K562 (cell line): ENCODE data around the gene POLDIP3.

Source experiments
- CBX8 ChIP-seq: fragments of 200-600 bp; sonication (generic); IDR thresholded peaks from 2 replicates; pipeline ENCODE4 v1.6.1; 2012; ENCODE audit warnings: borderline replicate concordance, mixed run types, low read depth, mild to moderate bottlenecking, moderate library complexity, mixed read lengths, low read length, control low read depth, inconsistent platforms; ENCODE audit not compliant: poor library complexity, severe bottlenecking; ENCODE audit errors: extremely low read depth
- FOXA3 ChIP-seq, 2 experiments: fragments of 450-650 bp in 1 of 2; sonication (generic) in 1 of 2; formaldehyde crosslinking; IDR thresholded peaks in 1 of 2; conservative IDR thresholded peaks in 1 of 2; 2 replicates each; pipeline versions ENCODE4 v1.4.0 to v1.8.0; 2020 to 2022; ENCODE audit warnings: mild to moderate bottlenecking in 2 of 2, missing genetic modification reagents in 1 of 2
- FOXJ2 ChIP-seq: fragments of 200-800 bp; sonication (Bioruptor generic); IDR thresholded peaks from 2 replicates; pipeline ENCODE4 v1.6.1; 2016; ENCODE audit warnings: missing genetic modification characterization, missing compliant biosample characterization
- HNRNPLL ChIP-seq: fragments of 200-400 bp; formaldehyde crosslinking; IDR thresholded peaks from 2 replicates; pipeline ENCODE4 v1.6.1; 2017; ENCODE audit warnings: low read length, low read depth, mild to moderate bottlenecking; ENCODE audit not compliant: poor library complexity, severe bottlenecking
- OTX1 ChIP-seq: fragments of 450-650 bp; formaldehyde crosslinking; IDR thresholded peaks from 2 replicates; pipeline ENCODE4 v1.4.0; 2022; ENCODE audit warnings: mild to moderate bottlenecking
- POLR2AphosphoS5 ChIP-seq: IDR thresholded peaks from 2 replicates; pipeline ENCODE4 v1.6.1; 2011; ENCODE audit warnings: mild to moderate bottlenecking, low read depth, low read length, moderate library complexity; ENCODE audit not compliant: control insufficient read depth, insufficient read depth
- RFX5 ChIP-seq: IDR thresholded peaks from 2 replicates; pipeline ENCODE4 v1.6.1; 2011; ENCODE audit warnings: low read depth, mild to moderate bottlenecking, improper control_type of control experiment, low read length
- SAFB2 ChIP-seq: fragments of 200-400 bp; formaldehyde crosslinking; IDR thresholded peaks from 2 replicates; pipeline ENCODE4 v1.6.1; 2018; ENCODE audit warnings: borderline replicate concordance, low read length, low read depth, moderate library complexity; ENCODE audit not compliant: severe bottlenecking
- SNRNP70 ChIP-seq: fragments of 200-400 bp; formaldehyde crosslinking; optimal IDR thresholded peaks from 2 replicates; pipeline ENCODE3; 2017; ENCODE audit warnings: low read depth, low read length
- TAF1 ChIP-seq: IDR thresholded peaks from 2 replicates; pipeline ENCODE4 v1.6.1; 2011; ENCODE audit warnings: mild to moderate bottlenecking, low read length, moderate library complexity; ENCODE audit not compliant: insufficient read depth, control insufficient read depth, severe bottlenecking; ENCODE audit errors: extremely low read depth
- ZFP36 ChIP-seq: fragments of 150-350 bp; IDR thresholded peaks from 2 replicates; pipeline ENCODE4 v1.6.1; 2018; ENCODE audit warnings: low read length, low read depth; ENCODE audit not compliant: partially characterized antibody
- TF ChIP-seq, protein P1 (sequence below), 3 experiments: IDR thresholded peaks in 2 of 3; conservative IDR thresholded peaks in 1 of 3; 2 replicates each; pipeline ENCODE4 v1.5.1; 2011 to 2012; ENCODE audit warnings: low read length in 3 of 3, mild to moderate bottlenecking in 3 of 3, control low read depth in 2 of 3, improper control_type of control experiment in 1 of 3, inconsistent platforms in 1 of 3, low read depth in 1 of 3, mixed read lengths in 1 of 3, moderate library complexity in 1 of 3; ENCODE audit not compliant: insufficient read depth in 2 of 3

DNA sequence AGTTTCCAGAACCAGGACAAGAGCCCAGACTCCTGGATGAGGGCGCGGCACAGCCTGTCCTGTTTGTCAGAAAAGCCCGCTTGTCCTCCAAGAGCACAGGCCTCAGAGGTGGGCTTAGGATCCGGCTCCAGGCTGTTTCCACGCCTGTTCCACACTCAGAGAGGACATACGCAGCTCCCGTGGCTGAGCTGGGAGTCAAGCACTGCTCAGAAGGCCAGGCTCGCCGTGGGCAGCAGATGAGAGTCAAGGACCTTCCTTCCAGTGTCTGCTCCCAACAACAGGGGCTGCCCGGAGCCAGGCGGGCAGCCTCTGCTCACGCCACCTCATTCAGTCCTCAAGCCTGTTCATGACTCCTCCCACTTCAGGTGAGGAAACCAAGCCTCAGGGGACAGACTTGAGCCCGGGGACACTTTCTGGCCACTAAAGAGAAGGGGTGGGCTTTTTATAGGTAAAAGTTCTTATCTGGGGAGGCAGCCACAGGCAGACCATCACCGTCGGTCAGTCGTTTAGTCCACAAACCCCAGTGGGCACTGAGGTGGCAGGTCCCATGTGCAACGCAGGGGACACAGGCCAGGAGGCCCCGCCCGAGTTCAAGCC lies 30.8 kb upstream of the POLDIP3 start:
- TF ChIP-seq RFX5 (no peak), CBX8 (no peak), SNRNP70 (no peak), OTX1 (CRISPR knock-in tag) (no peak), TAF1 (no peak), POLR2AphosphoS5 (no peak), SAFB2 (no peak), FOXJ2 (tag) (no peak), HNRNPLL (no peak), ZFP36 (no peak), FOXA3 (CRISPR knock-in tag; conservative IDR thresholded peaks at IDR 0.05 in 1 of 2, IDR thresholded peaks at IDR 0.05 in 1 of 2) (no peak)
- TF ChIP-seq, protein P1, sequence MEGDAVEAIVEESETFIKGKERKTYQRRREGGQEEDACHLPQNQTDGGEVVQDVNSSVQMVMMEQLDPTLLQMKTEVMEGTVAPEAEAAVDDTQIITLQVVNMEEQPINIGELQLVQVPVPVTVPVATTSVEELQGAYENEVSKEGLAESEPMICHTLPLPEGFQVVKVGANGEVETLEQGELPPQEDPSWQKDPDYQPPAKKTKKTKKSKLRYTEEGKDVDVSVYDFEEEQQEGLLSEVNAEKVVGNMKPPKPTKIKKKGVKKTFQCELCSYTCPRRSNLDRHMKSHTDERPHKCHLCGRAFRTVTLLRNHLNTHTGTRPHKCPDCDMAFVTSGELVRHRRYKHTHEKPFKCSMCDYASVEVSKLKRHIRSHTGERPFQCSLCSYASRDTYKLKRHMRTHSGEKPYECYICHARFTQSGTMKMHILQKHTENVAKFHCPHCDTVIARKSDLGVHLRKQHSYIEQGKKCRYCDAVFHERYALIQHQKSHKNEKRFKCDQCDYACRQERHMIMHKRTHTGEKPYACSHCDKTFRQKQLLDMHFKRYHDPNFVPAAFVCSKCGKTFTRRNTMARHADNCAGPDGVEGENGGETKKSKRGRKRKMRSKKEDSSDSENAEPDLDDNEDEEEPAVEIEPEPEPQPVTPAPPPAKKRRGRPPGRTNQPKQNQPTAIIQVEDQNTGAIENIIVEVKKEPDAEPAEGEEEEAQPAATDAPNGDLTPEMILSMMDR (IDR thresholded peaks at IDR 0.05 in 2 of 3, conservative IDR thresholded peaks at IDR 0.05 in 1 of 3; ENCODE audit: insufficient read depth in 2 of 3, low read depth in 1 of 3, low read length in 3 of 3) = no peak
